Upper lobe of right lung (tissue), 1 donor: ENCODE results near the gene ERC1. TPM values are rescaled to one million over a fixed set of nuclear protein-coding genes. Genes with fewer than 3 reads are reported as not detected.
"Not testable (repeated sequence)": the region's sequence is repeated elsewhere in the genome, so short reads cannot be mapped to it uniquely, and the experiment has no call there.

ENCODE experiments used
- ATAC-seq: fragments of 200-7000 bp; cut with Tn5 transposase; one replicate; pipeline ENCODE4 v1.9.1; 2020; ENCODE audit warnings: mild to moderate bottlenecking, moderate library complexity
- DNase-seq: peaks from one replicate; pipeline ENCODE4 v3.0.0-alpha.2; 2020
- H3K27ac ChIP-seq: fragments of 200-600 bp; one replicate; pipeline ENCODE4 v1.8.0; 2022
- H3K27me3 ChIP-seq: fragments of 200-600 bp; one replicate; pipeline ENCODE4 v1.8.0; 2022; ENCODE audit warnings: mild to moderate bottlenecking
- H3K36me3 ChIP-seq: fragments of 200-600 bp; one replicate; pipeline ENCODE4 v1.8.0; 2022
- H3K4me1 ChIP-seq: fragments of 200-600 bp; one replicate; pipeline ENCODE4 v1.8.0; 2022
- H3K4me3 ChIP-seq: fragments of 200-600 bp; one replicate; pipeline ENCODE4 v1.8.0; 2022; ENCODE audit warnings: mild to moderate bottlenecking
- H3K9me3 ChIP-seq: fragments of 200-600 bp; one replicate; pipeline ENCODE4 v1.8.0; 2022
- intact Hi-C: fragments of 100-400 bp; cut with DNase I; formaldehyde crosslinking; loops from one replicate; pipeline ENCODE4 v1.11.0; 2022
- total RNA-seq: library from RNA; stranded (reverse); fragmentation: NEBNext Ultra II Directional; extraction: Animal tissue kit (Norgen Biotek cat#: 25700); gene quantifications from one replicate; pipeline ENCODE4 v1.2.1, GENCODE V29; 2021
- TF ChIP-seq, protein P1 (sequence below): fragments of 200-600 bp; IDR thresholded peaks from one replicate; pipeline ENCODE4 v1.8.0; 2022; ENCODE audit warnings: antibody characterized with exemption
- donor health status: DM: no; HTN: yes; CAD: no; lungs with severe emphysema.

Gene ERC1
- total RNA-seq, 1 donor from 2014 or later: 54.3 TPM

DNA sequence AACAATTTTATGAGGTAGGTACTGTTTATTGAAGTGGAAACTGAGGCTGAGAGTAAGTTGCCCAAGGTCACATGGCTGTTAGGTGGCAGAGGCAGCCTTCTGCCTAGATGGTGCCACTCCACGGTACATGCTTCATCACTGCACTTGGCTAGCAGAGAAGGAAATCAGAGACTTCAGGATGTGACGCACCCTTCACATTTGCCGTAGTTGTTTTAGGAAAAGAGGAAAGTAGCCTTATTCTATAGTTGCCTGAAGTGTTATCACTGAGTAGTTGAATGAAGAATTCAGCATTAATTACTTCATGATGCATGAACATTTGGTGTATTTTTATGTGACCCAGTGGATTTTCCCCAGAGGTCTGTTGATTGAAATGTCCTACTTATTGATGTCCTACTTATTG is 55.7 kb downstream of the ERC1 start:
- no peak for DNase-seq

DNA sequence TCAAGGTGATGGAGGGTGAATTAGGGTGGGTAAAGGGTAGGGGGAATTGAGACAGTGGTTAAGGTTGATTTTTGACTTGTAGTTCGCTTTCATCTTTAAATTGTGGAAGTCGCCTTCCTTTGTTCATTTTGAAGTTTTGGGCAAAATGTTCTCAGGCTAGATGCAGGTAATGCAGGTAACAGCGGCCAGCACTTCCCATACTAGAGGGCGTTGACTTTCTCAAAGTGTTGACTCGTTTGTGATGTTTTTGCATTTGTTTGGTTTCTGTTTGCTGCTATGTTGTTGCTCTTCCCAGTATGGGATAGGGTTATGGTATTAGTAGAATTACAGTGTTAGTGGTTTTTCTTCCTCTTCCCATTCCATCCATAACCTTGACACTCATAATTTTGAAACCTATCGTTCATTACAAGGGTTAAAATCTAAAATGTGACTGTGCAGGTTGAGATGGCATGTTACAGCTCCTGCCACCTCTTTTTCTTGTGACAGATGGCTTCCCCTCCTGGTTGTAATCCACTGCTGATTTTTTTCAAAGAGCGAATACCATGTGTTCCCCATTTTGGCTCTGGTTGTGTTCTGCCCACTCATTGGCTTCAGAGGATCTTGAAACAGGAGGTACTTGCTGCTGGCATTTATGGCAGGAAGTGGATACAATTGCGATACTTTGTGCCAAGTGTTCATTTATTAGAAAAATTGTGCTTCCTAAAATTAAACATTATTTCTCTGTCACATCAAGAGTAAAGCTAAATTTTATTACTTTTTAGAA is 57.1 kb downstream of the ERC1 start:
- no peaks in the 10 kb centered on the region for H3K27me3 ChIP-seq
- no peaks in the 10 kb centered on the region for H3K9me3 ChIP-seq
- ATAC-seq (peak; percentile 86), DNase-seq (no peak)
- H3K36me3 ChIP-seq: no peaks in the 10 kb centered on the region
- H3K4me1 ChIP-seq: peaks cover 26% of the 10 kb centered on the region
- TF ChIP-seq, protein P1, sequence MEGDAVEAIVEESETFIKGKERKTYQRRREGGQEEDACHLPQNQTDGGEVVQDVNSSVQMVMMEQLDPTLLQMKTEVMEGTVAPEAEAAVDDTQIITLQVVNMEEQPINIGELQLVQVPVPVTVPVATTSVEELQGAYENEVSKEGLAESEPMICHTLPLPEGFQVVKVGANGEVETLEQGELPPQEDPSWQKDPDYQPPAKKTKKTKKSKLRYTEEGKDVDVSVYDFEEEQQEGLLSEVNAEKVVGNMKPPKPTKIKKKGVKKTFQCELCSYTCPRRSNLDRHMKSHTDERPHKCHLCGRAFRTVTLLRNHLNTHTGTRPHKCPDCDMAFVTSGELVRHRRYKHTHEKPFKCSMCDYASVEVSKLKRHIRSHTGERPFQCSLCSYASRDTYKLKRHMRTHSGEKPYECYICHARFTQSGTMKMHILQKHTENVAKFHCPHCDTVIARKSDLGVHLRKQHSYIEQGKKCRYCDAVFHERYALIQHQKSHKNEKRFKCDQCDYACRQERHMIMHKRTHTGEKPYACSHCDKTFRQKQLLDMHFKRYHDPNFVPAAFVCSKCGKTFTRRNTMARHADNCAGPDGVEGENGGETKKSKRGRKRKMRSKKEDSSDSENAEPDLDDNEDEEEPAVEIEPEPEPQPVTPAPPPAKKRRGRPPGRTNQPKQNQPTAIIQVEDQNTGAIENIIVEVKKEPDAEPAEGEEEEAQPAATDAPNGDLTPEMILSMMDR: no peak
- intact Hi-C loops: no loop called here
- no peak overlapping the region for H3K27ac ChIP-seq
- no peak overlapping the region for H3K4me3 ChIP-seq

More for the DNA sequence above, 55.7 kb downstream of the ERC1 start:
- ATAC-seq: no peak
- peaks cover 26% of the 10 kb centered on the region for H3K4me1 ChIP-seq
- H3K27me3 ChIP-seq: no peaks in the 10 kb centered on the region
- H3K36me3 ChIP-seq: no peaks in the 10 kb centered on the region
- H3K9me3 ChIP-seq: no peaks in the 10 kb centered on the region
- H3K4me3 ChIP-seq: no peak overlapping the region
- no peak overlapping the region for H3K27ac ChIP-seq
- TF ChIP-seq, protein P1: no peak
- intact Hi-C loops: no loop called here

DNA sequence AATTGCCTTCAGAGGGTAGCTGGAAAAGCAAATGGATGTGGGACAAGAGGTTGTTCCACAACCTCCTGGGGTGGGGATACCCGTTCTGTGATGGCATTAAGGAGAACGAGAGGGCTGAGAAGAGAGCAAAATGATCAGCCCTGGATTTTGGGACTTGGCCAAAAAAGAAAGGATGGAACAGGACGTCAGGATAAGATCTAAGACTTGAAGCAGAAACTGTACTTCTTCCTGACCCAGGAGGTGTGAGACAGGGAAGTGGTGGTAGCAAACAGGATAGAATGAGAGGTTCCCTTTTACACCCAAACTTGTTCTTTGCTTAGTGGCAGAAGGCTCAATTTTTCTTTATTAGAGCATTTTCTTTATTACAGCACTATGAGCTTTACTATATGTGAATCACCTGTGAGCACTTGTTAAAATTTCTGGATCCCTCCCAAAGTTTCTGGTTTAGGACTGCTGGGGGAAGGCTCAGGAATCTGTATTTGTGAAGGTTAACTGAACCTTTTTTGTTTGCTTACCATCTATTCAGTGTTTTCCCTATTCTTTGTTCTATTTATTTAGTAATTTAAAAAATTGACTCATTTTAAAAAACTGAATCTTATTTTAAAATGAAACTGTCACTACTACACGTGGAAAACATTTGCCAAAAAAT is 59.2 kb downstream of the ERC1 start:
- Histone ChIP-seq H3K4me1 (peaks cover 34% of the 10 kb centered on the region), H3K27ac (no peak overlapping the region), H3K27me3 (no peaks in the 10 kb centered on the region), H3K9me3 (no peaks in the 10 kb centered on the region), H3K36me3 (no peaks in the 10 kb centered on the region), H3K4me3 (no peak overlapping the region)
- DNase-seq: no peak
- TF ChIP-seq, protein P1: no peak
- intact Hi-C loops: no loop called here
- no peak for ATAC-seq

DNA sequence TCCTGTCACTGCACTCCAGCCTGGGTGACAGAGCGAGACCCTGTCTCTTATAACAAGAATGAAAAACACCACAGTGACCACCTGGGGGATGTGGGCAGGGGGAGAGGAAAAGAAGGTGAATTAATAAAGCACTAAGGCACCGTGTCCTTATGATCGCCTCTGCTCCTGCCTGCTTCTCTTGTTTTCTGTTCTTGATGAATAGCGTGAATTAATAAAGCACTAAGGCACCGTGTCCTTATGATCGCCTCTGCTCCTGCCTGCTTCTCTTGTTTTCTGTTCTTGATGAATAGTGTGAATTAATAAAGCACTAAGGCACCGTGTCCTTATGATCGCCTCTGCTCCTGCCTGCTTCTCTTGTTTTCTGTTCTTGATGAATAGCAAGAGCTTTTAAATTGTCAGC is 60.6 kb downstream of the ERC1 start:
- ATAC-seq, H3K27ac ChIP-seq, H3K4me3 ChIP-seq, intact Hi-C loops, H3K9me3 ChIP-seq, H3K36me3 ChIP-seq, DNase-seq, H3K27me3 ChIP-seq: not testable (repeated sequence)
- H3K4me1 ChIP-seq: peaks cover 34% of the 10 kb centered on the region

DNA sequence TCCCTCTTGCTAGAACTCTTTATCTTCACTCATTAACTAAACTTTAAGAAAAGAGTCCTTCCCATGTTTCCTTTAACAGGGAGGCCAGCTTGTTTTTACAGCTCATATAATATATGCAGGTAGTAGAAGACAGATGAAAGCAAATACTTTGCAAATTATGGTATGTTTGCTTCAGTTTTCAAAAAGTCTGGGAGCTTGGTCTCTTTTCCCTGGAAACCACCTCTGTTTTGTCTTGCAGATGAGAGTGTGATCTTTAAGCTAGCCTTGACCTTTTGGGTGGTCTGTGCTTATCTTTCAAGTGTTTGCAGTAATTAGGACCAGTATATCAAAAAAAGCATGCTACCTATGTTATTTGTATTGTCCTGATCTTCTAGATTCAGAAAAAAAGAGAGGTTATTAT is 62.7 kb downstream of the ERC1 start:
- Histone ChIP-seq H3K4me1 (peaks cover 21% of the 10 kb centered on the region), H3K27ac (no peak overlapping the region)
- no peak for ATAC-seq

More for the DNA sequence above, 62.7 kb downstream of the ERC1 start:
- intact Hi-C loops: no loop called here
- no peaks in the 10 kb centered on the region for H3K36me3 ChIP-seq
- TF ChIP-seq, protein P1: no peak
- no peaks in the 10 kb centered on the region for H3K9me3 ChIP-seq
- H3K4me3 ChIP-seq: no peak overlapping the region
- no peaks in the 10 kb centered on the region for H3K27me3 ChIP-seq
- DNase-seq: no peak
